Hepatic stellate cell (primary cell): ENCODE results near the gene LMTK3.

Experiments used
- DNase-seq: peaks from one replicate; pipeline ENCODE4 v3.0.0; 2011; ENCODE audit warnings: low spot score

The LMTK3 gene

GRCh38 chr19:48469289-48469881 is 42.2 kb downstream of the LMTK3 start, which contains the start of gene CYTH2:
TSS of gene CYTH2 (plus strand) at chr19:48469369. CDS start at chr19:48469508, 139 bp downstream.
- peak; percentile 85 for DNase-seq

GRCh38 chr19:48468772-48469288 is 42.8 kb downstream of the LMTK3 start:
- peak; percentile 99 for DNase-seq

GRCh38 chr19:48466561-48467325 is 44.9 kb downstream of the LMTK3 start:
- DNase-seq: peak; percentile 63

- DNase-seq: no peak
These were observed 46.4 kb downstream of the LMTK3 start for GRCh38 chr19:48465215-48465614.

- no peak for DNase-seq
These were observed 49.5 kb downstream of the LMTK3 start for GRCh38 chr19:48461982-48462655.

GRCh38 chr19:48461651-48461981 is 50.0 kb downstream of the LMTK3 start:
- DNase-seq: no peak

- no peak for DNase-seq
These were observed 53.6 kb downstream of the LMTK3 start for GRCh38 chr19:48458016-48458415.

GRCh38 chr19:48456864-48457263 is 54.8 kb downstream of the LMTK3 start:
- no peak for DNase-seq

- no peak for DNase-seq
These were observed 55.6 kb downstream of the LMTK3 start for GRCh38 chr19:48455908-48456562.

- DNase-seq: no peak
These were observed 56.3 kb downstream of the LMTK3 start, which contains the start of gene KCNJ14 for GRCh38 chr19:48455171-48455907. TSS of gene KCNJ14 (plus strand) at chr19:48455574. CDS start at chr19:48461725, 6,151 bp downstream.

GRCh38 chr19:48454150-48454730 is 57.4 kb downstream of the LMTK3 start:
- DNase-seq: no peak

- DNase-seq: no peak
These were observed 59.1 kb downstream of the LMTK3 start for GRCh38 chr19:48452289-48453190.

GRCh38 chr19:48451624-48452023 is 60.0 kb downstream of the LMTK3 start:
- no peak for DNase-seq

GRCh38 chr19:48450863-48451262 is 60.8 kb downstream of the LMTK3 start:
- no peak for DNase-seq

- DNase-seq: no peak
These were observed 61.2 kb downstream of the LMTK3 start for GRCh38 chr19:48450441-48450840.

GRCh38 chr19:48448563-48448962 is 63.1 kb downstream of the LMTK3 start:
- DNase-seq: no peak

- DNase-seq: no peak
These were observed 65.1 kb downstream of the LMTK3 start for GRCh38 chr19:48446579-48446978.

GRCh38 chr19:48445606-48446481 is 65.8 kb downstream of the LMTK3 start, which contains the start of gene GRWD1:
TSS of gene GRWD1 (plus strand) at chr19:48445983. CDS start at chr19:48446006, 23 bp downstream.
- DNase-seq: peak; percentile 98

GRCh38 chr19:48445256-48445605 is 66.4 kb downstream of the LMTK3 start:
- peak; percentile 97 for DNase-seq
